Measurements from ENCODE around the gene MAN2B2. TPM values are rescaled to one million over a fixed set of nuclear protein-coding genes. Genes with fewer than 3 reads are reported as not detected.

Gene MAN2B2
- total and polyA plus RNA-seq, 9 donors: 19.1 to 49.2 (median 40.0) TPM

- Histone ChIP-seq H3K27me3 (no peaks in the 10 kb centered on the region), H3K36me3 (no peaks in the 10 kb centered on the region), H3K4me3 (no peak overlapping the region), H3K27ac (no peak overlapping the region), H3K4me1 (ENCODE audit: insufficient read depth) (peaks cover 8% of the 10 kb centered on the region), H3K9me3 (no peaks in the 10 kb centered on the region)
- no peak for DNase-seq
- TF ChIP-seq CTCF (IDR thresholded peaks at IDR 0.05) (no peak), POLR2A (IDR thresholded peaks at IDR 0.05) (no peak), EP300 (IDR thresholded peaks at IDR 0.05) (no peak)
- intact Hi-C loops (cut with DNase I): no loop called here
- WGBS, 3 donors: 94 to 96% (median 96%) methylated on average over 10 of the region's 10 CpGs
These were observed 2.4 kb downstream of the MAN2B2 start for GRCh38 chr4:6577409-6577808.

GRCh38 chr4:6578221-6578620 lies 3.2 kb downstream of the MAN2B2 start:
- intact Hi-C loops (cut with DNase I): no loop called here

DNA sequence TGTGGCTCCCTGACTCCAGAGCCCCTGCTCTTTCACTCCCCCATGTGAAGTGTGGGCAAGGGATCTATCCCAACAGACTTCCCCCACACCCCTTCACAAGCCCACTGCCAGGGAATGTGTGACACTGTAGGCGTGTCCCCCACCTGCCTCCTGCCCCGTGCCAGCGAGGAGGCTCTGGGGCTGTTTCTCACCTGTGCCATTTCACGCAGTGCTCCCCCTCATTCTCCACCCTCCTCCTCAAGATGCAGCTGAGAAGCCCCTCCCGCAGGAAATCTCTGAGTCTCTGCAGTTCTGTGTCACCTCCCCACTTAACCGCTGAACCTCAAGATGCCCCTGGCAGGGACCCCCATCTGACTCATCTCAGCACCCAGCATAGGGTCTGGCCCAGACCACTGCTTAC lies 5.4 kb downstream of the MAN2B2 start:
- no peak overlapping the region for H3K4me3 ChIP-seq
- no peaks in the 10 kb centered on the region for H3K9me3 ChIP-seq
- H3K27ac ChIP-seq: no peak overlapping the region
- peaks cover 6% of the 10 kb centered on the region for H3K4me1 ChIP-seq (ENCODE audit: insufficient read depth)
- WGBS, 3 donors: 93 to 97% (median 95%) methylated on average over 6 of the region's 6 CpGs
- intact Hi-C loops (cut with DNase I): no loop called here
- no peak for DNase-seq
- H3K27me3 ChIP-seq: no peaks in the 10 kb centered on the region
- TF ChIP-seq EP300 (IDR thresholded peaks at IDR 0.05) (no peak), POLR2A (IDR thresholded peaks at IDR 0.05) (no peak), CTCF (IDR thresholded peaks at IDR 0.05) (no peak)
- H3K36me3 ChIP-seq: no peaks in the 10 kb centered on the region

More at GRCh38 chr4:6578221-6578620, 3.2 kb downstream of the MAN2B2 start:
- H3K4me3 ChIP-seq: no peak overlapping the region
- no peaks in the 10 kb centered on the region for H3K27me3 ChIP-seq
- peaks cover 8% of the 10 kb centered on the region for H3K4me1 ChIP-seq (ENCODE audit: insufficient read depth)
- DNase-seq: no peak
- no peaks in the 10 kb centered on the region for H3K36me3 ChIP-seq
- no peaks in the 10 kb centered on the region for H3K9me3 ChIP-seq
- TF ChIP-seq EP300 (IDR thresholded peaks at IDR 0.05) (no peak), CTCF (IDR thresholded peaks at IDR 0.05) (no peak)
- H3K27ac ChIP-seq: no peak overlapping the region
- 95 to 97% (median 96%) methylated on average over 9 of the region's 9 CpGs for WGBS, 3 donors

- DNase-seq: no peak
- Histone ChIP-seq H3K9me3 (no peaks in the 10 kb centered on the region), H3K4me1 (ENCODE audit: insufficient read depth) (no peaks in the 10 kb centered on the region), H3K27me3 (no peaks in the 10 kb centered on the region), H3K36me3 (no peaks in the 10 kb centered on the region), H3K4me3 (no peak overlapping the region), H3K27ac (no peak overlapping the region)
- intact Hi-C loops (cut with DNase I): no loop called here
- TF ChIP-seq CTCF (IDR thresholded peaks at IDR 0.05): no peak
- TF ChIP-seq POLR2A (IDR thresholded peaks at IDR 0.05): no peak
- TF ChIP-seq EP300 (IDR thresholded peaks at IDR 0.05): no peak
- 92 to 95% (median 95%) methylated on average over 11 of the region's 11 CpGs for WGBS, 3 donors
These were observed 6.7 kb downstream of the MAN2B2 start for GRCh38 chr4:6581566-6582121.
